ENCODE measurements around the gene MYDGF. TPM values are rescaled to one million over a fixed set of nuclear protein-coding genes. Genes with fewer than 3 reads are reported as not detected.

Gene MYDGF
- total RNA-seq, 1 experiment from 2014 or later, result 30.8 TPM

GRCh38 chr19:4675346-4675745, 5.2 kb upstream of the MYDGF start:
- DNase-seq, result no peak
- H3K79me2 ChIP-seq (ENCODE audit: low read length), result no peaks in the 10 kb centered on the region
- no peaks in the 10 kb centered on the region for H3K9me3 ChIP-seq (ENCODE audit: low read length)
- H3K9ac ChIP-seq (ENCODE audit: low read length), result no peak overlapping the region
- no peaks in the 10 kb centered on the region for H3K4me1 ChIP-seq (ENCODE audit: low read length)
- no peak overlapping the region for H2AFZ ChIP-seq (ENCODE audit: low read length)
- no peak overlapping the region for H3K4me3 ChIP-seq (ENCODE audit: low read length)
- no peaks in the 10 kb centered on the region for H3K9me2 ChIP-seq (replicated peaks; ENCODE audit: insufficient read depth, low read length)
- no peaks in the 10 kb centered on the region for H3K27me3 ChIP-seq (ENCODE audit: low read length)
- H3K36me3 ChIP-seq (ENCODE audit: insufficient read depth, low read length), result 0 out of 2 replicates have a peak, but pooled peaks cover 2% of the 10 kb centered on the region
- no peak overlapping the region for H3K4me2 ChIP-seq (ENCODE audit: low read depth, low read length, poor library complexity, severe bottlenecking)
- no peaks in the 10 kb centered on the region for H4K20me1 ChIP-seq (ENCODE audit: insufficient read depth, low read depth, low read length)
- no peak overlapping the region for H3K27ac ChIP-seq (ENCODE audit: low read length)

- Histone ChIP-seq H3K9me2 (replicated peaks; ENCODE audit: insufficient read depth, low read length) (no peaks in the 10 kb centered on the region), H3K9me3 (ENCODE audit: low read length) (no peaks in the 10 kb centered on the region), H3K27me3 (ENCODE audit: low read length) (no peaks in the 10 kb centered on the region), H3K36me3 (ENCODE audit: insufficient read depth, low read length) (no peaks in the 10 kb centered on the region), H4K20me1 (ENCODE audit: insufficient read depth, low read depth, low read length) (no peaks in the 10 kb centered on the region), H3K4me1 (ENCODE audit: low read length) (peaks cover 8% of the 10 kb centered on the region), H3K79me2 (ENCODE audit: low read length) (peaks cover 11% of the 10 kb centered on the region), H3K27ac (ENCODE audit: low read length) (no peak overlapping the region), H3K4me3 (ENCODE audit: low read length) (no peak overlapping the region), H2AFZ (ENCODE audit: low read length) (no peak overlapping the region), H3K4me2 (ENCODE audit: low read depth, low read length, poor library complexity, severe bottlenecking) (no peak overlapping the region), H3K9ac (ENCODE audit: low read length) (no peak overlapping the region)
- no peak for DNase-seq
These were observed 3.6 kb upstream of the MYDGF start for GRCh38 chr19:4673726-4674125.

- no peak overlapping the region for H3K4me2 ChIP-seq (ENCODE audit: low read depth, low read length, poor library complexity, severe bottlenecking)
These were observed 3.1 kb upstream of the MYDGF start for GRCh38 chr19:4673216-4673615.

GRCh38 chr19:4671185-4671851, 1.2 kb upstream of the MYDGF start:
- Histone ChIP-seq H4K20me1 (ENCODE audit: insufficient read depth, low read depth, low read length) (no peaks in the 10 kb centered on the region), H3K4me1 (ENCODE audit: low read length) (peaks cover 10% of the 10 kb centered on the region), H3K4me2 (ENCODE audit: low read depth, low read length, poor library complexity, severe bottlenecking) (no peak overlapping the region), H3K27ac (ENCODE audit: low read length) (no peak overlapping the region), H3K9ac (ENCODE audit: low read length) (no peak overlapping the region), H3K27me3 (ENCODE audit: low read length) (no peaks in the 10 kb centered on the region), H3K9me2 (replicated peaks; ENCODE audit: insufficient read depth, low read length) (no peaks in the 10 kb centered on the region), H3K9me3 (ENCODE audit: low read length) (no peaks in the 10 kb centered on the region), H3K36me3 (ENCODE audit: insufficient read depth, low read length) (peaks cover 7% of the 10 kb centered on the region; the same call in 1 of the 2 replicates), H3K4me3 (ENCODE audit: low read length) (no peak overlapping the region), H2AFZ (ENCODE audit: low read length) (no peak overlapping the region), H3K79me2 (ENCODE audit: low read length) (peaks cover 19% of the 10 kb centered on the region)
- DNase-seq, result no peak

More at GRCh38 chr19:4673216-4673615, 3.1 kb upstream of the MYDGF start:
- peaks cover 10% of the 10 kb centered on the region for H3K4me1 ChIP-seq (ENCODE audit: low read length)
- H3K9me2 ChIP-seq (replicated peaks; ENCODE audit: insufficient read depth, low read length), result no peaks in the 10 kb centered on the region
- H3K27ac ChIP-seq (ENCODE audit: low read length), result no peak overlapping the region
- no peak for DNase-seq
- no peaks in the 10 kb centered on the region for H3K27me3 ChIP-seq (ENCODE audit: low read length)
- no peaks in the 10 kb centered on the region for H4K20me1 ChIP-seq (ENCODE audit: insufficient read depth, low read depth, low read length)
- peaks cover 4% of the 10 kb centered on the region; the same call in 1 of the 2 replicates for H3K36me3 ChIP-seq (ENCODE audit: insufficient read depth, low read length)
- no peak overlapping the region for H3K4me3 ChIP-seq (ENCODE audit: low read length)
- H3K9ac ChIP-seq (ENCODE audit: low read length), result no peak overlapping the region
- H3K79me2 ChIP-seq (ENCODE audit: low read length), result peaks cover 16% of the 10 kb centered on the region
- H3K9me3 ChIP-seq (ENCODE audit: low read length), result no peaks in the 10 kb centered on the region
- H2AFZ ChIP-seq (ENCODE audit: low read length), result no peak overlapping the region

GRCh38 chr19:4664642-4665041, 5.5 kb downstream of the MYDGF start:
- Histone ChIP-seq H4K20me1 (ENCODE audit: insufficient read depth, low read depth, low read length) (no peaks in the 10 kb centered on the region), H3K9me2 (replicated peaks; ENCODE audit: insufficient read depth, low read length) (no peaks in the 10 kb centered on the region), H2AFZ (ENCODE audit: low read length) (no peak overlapping the region), H3K4me3 (ENCODE audit: low read length) (no peak overlapping the region), H3K4me2 (ENCODE audit: low read depth, low read length, poor library complexity, severe bottlenecking) (no peak overlapping the region), H3K9me3 (ENCODE audit: low read length) (no peaks in the 10 kb centered on the region), H3K9ac (ENCODE audit: low read length) (no peak overlapping the region), H3K27me3 (ENCODE audit: low read length) (no peaks in the 10 kb centered on the region), H3K4me1 (ENCODE audit: low read length) (peaks cover 10% of the 10 kb centered on the region), H3K36me3 (ENCODE audit: insufficient read depth, low read length) (peaks cover 11% of the 10 kb centered on the region; the same call in 1 of the 2 replicates), H3K79me2 (ENCODE audit: low read length) (peaks cover 17% of the 10 kb centered on the region), H3K27ac (ENCODE audit: low read length) (no peak overlapping the region)
- DNase-seq, result no peak

- Histone ChIP-seq H3K9me2 (replicated peaks; ENCODE audit: insufficient read depth, low read length) (no peaks in the 10 kb centered on the region), H3K27ac (ENCODE audit: low read length) (no peak overlapping the region), H3K79me2 (ENCODE audit: low read length) (no peaks in the 10 kb centered on the region), H3K27me3 (ENCODE audit: low read length) (no peaks in the 10 kb centered on the region), H2AFZ (ENCODE audit: low read length) (no peak overlapping the region), H3K4me3 (ENCODE audit: low read length) (no peak overlapping the region), H4K20me1 (ENCODE audit: insufficient read depth, low read depth, low read length) (no peaks in the 10 kb centered on the region), H3K9me3 (ENCODE audit: low read length) (no peaks in the 10 kb centered on the region), H3K4me2 (ENCODE audit: low read depth, low read length, poor library complexity, severe bottlenecking) (no peak overlapping the region), H3K36me3 (ENCODE audit: insufficient read depth, low read length) (peaks cover 6% of the 10 kb centered on the region; the same call in 1 of the 2 replicates), H3K9ac (ENCODE audit: low read length) (no peak overlapping the region), H3K4me1 (ENCODE audit: low read length) (no peaks in the 10 kb centered on the region)
- DNase-seq, result no peak
These were observed 7.3 kb downstream of the MYDGF start for GRCh38 chr19:4662812-4663211.

GRCh38 chr19:4662020-4662695, 8.0 kb downstream of the MYDGF start:
- Histone ChIP-seq H3K36me3 (ENCODE audit: insufficient read depth, low read length) (peaks cover 6% of the 10 kb centered on the region; the same call in 1 of the 2 replicates), H3K9ac (ENCODE audit: low read length) (no peak overlapping the region), H3K79me2 (ENCODE audit: low read length) (no peaks in the 10 kb centered on the region), H3K27me3 (ENCODE audit: low read length) (no peaks in the 10 kb centered on the region), H2AFZ (ENCODE audit: low read length) (no peak overlapping the region), H4K20me1 (ENCODE audit: insufficient read depth, low read depth, low read length) (no peaks in the 10 kb centered on the region), H3K9me3 (ENCODE audit: low read length) (no peaks in the 10 kb centered on the region), H3K4me3 (ENCODE audit: low read length) (no peak overlapping the region), H3K4me1 (ENCODE audit: low read length) (no peaks in the 10 kb centered on the region), H3K27ac (ENCODE audit: low read length) (no peak overlapping the region), H3K4me2 (ENCODE audit: low read depth, low read length, poor library complexity, severe bottlenecking) (no peak overlapping the region), H3K9me2 (replicated peaks; ENCODE audit: insufficient read depth, low read length) (no peaks in the 10 kb centered on the region)
- DNase-seq, result no peak

GRCh38 chr19:4660993-4661392, 9.1 kb downstream of the MYDGF start:
- Histone ChIP-seq H3K79me2 (ENCODE audit: low read length) (no peaks in the 10 kb centered on the region), H4K20me1 (ENCODE audit: insufficient read depth, low read depth, low read length) (no peaks in the 10 kb centered on the region), H3K4me2 (ENCODE audit: low read depth, low read length, poor library complexity, severe bottlenecking) (no peak overlapping the region), H3K9ac (ENCODE audit: low read length) (no peak overlapping the region), H2AFZ (ENCODE audit: low read length) (no peak overlapping the region), H3K4me3 (ENCODE audit: low read length) (no peak overlapping the region), H3K27me3 (ENCODE audit: low read length) (no peaks in the 10 kb centered on the region), H3K27ac (ENCODE audit: low read length) (no peak overlapping the region), H3K4me1 (ENCODE audit: low read length) (no peaks in the 10 kb centered on the region), H3K9me2 (replicated peaks; ENCODE audit: insufficient read depth, low read length) (no peaks in the 10 kb centered on the region), H3K9me3 (ENCODE audit: low read length) (no peaks in the 10 kb centered on the region), H3K36me3 (ENCODE audit: insufficient read depth, low read length) (peaks cover 6% of the 10 kb centered on the region; the same call in 1 of the 2 replicates)
- DNase-seq, result no peak
